GM19043 (cell line): ENCODE results near the gene NAA50.

Experiments used
- ATAC-seq: cut with Tn5 transposase; IDR thresholded peaks from one replicate; pipeline ENCODE4 v1.9.1; 2021; ENCODE audit warnings: low read depth; ENCODE audit not compliant: unreplicated experiment

Gene NAA50

DNA sequence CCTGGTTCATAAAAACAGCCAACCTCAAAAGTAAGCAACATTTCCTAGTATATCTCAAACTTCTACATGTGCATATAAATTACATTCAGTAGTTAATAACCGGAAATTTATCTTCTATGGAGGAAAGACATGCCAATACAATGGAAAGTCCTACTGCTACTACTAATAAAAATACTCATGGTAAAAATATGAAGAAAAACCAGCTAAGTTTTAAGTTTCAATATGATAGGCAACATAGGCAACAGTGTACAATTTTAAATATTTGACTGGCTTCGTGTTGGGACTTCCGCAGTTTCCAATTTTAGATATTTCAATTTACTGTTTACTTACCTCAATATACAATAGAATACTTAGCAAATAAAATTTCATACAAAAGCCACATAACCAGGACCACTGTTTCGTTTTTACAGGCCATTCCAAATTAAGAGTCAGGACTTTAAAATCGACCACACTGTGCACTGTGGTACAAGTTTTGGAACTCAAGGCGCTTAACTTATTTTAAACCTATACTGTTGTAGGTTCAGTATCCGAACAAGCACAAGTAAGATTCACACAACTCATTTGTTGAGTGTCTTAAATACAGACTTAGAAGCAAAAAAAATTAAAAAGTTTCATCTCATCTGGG is 2.9 kb downstream of the NAA50 start:
- ATAC-seq = no peak

DNA sequence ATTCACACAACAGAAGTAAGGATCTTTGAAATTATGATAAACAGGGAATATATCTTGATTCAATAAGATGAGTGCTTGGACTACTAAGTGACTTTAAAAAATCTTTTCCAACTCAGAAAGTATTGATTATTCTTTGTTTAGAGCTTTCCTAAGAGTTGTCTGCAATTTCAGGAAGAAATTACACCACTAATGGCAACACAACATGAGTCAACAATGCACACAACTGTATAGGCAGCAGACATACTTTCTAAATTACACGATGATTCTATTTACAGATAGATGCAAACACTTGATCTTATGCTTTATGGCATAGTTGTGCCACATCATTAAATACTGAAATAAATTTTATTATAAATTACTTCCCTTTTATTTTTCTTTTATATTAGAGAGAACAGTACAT is 4.4 kb downstream of the NAA50 start:
- no peak for ATAC-seq

DNA sequence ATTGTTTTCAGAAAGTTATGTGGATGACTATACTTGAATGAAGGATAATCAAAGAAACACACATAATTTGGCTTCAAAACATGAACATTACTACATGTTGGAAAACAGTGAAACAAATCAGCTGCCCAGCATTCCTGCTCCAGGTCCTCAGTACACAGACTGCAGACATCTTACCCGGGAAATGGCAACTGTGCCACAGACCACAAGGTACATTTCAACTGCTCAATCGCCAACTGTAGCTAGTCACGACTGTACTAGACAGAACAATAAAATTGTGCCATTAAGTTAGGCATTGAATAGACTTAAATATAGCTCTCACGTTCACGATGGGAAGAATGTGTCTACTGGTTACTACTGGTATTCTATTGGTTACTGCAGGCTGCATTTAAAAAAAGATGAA is 5.0 kb downstream of the NAA50 start:
- no peak for ATAC-seq

DNA sequence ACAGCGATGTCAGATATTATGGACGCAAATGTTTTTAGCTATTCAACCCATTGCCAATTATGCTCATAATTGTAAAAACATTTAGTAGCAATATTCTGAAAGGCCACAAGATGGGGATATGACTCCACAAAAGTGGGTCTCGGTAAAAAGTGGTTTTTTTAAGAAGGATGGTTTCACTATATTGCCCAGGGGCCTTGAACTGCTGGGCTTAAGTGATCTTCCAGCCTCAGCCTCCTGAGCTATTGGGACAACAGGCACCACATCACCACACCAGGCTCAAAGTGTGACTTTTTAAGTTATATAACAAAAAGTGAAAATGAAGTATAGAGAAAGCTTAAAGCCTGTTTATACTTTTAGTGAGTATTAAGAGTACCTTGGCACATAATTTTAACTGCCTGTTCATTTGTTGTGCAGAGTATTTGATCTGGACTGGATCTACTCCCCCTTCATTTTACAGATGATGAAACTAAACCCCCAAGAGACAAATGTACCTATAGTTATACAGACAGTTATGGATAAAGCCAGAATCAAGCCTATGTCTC is 9.4 kb downstream of the NAA50 start:
- no peak for ATAC-seq

DNA sequence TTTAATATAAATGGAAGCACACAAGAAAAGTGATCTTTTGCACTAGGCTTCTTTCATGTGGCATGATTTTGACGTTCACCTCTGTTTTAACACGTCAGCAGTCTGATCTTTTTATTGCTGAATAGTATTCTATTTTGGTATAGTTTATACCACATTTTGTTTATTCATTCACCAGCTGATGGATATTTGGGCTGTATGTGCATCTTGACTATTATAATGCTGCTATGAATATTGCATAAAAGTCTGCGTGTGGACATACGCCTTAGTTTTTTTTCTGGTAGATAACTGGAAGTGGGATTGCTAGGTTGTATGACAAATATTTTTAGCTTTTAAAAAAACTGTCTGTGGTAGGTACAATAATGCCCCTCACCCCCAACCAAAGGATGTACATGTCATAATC is 14.4 kb downstream of the NAA50 start:
- ATAC-seq = no peak

DNA sequence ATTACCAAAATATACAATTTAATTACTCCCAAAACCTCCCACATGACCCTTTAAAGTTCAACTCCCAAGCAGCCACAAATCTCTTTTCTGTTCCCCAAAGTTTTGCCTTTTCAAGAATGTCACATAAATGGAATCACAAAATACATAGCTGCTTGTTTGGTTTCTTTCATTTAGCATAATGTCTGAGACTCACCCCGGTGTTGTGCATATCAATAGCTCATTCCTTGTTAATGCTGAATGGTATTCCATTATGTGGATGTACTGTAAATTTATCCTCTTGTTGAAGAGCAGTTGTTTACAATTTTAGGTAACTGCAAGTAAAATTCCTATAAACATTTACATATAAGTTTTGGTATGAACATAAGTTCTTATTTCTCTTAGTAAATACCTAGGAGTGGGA is 15.5 kb downstream of the NAA50 start:
- ATAC-seq = no peak

DNA sequence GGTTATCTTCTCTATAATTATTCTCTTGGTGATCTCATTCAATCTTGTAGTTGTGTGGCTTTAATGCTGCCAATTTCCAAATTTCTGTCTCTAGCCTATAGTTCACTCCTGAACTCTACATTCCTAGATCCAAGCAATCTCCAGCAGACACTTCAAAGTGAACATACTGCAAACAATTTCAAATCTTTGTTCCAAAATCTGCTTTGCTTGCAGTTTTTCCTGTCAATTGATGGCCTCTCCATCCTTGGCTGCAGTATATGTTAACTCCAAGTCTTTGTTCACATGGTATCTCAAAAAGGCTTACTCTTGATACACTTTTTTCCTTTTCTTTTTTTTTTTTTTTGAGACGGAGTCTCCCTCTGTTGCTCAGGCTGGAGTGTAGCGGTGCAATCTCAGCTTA is 17.4 kb downstream of the NAA50 start:
- ATAC-seq = no peak

DNA sequence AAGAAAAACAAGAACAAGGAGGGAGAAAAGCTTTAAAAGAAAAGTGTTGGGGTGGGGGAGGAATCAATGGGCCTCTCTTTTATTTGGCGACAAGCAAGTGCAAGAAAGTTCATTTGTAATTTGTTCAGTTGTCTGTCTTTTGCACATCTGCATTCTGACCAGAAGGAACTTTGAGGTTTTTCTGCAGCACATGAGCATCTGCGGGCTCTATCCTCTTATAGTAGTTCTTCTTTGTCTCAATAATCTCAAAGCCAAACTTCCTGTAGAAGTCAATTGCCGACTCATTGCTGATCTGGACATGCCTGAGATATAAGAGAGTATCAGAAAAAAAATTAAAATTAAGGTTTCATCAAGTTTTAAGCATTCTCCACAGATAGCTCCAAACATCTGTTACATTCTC is 24.4 kb downstream of the NAA50 start:
- no peak for ATAC-seq

DNA sequence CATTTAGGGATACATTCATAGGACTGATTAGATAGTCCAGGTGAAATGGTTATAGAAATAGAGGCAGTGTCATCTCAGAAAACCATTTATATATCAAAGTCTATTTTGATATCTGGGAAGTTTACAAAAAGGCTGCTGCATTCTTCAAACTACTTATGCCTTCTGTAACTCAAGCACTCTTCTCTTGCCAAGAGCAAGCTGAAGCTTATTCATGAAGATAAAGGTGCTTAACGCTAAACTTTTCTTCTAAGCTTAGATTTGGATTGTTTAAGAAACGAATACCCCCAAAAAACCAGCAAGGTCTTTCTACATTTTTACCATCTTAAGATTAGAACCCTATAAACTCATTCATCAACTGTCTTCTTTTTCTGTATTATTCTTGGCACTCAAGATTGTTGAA is 26.3 kb downstream of the NAA50 start:
- no peak for ATAC-seq

DNA sequence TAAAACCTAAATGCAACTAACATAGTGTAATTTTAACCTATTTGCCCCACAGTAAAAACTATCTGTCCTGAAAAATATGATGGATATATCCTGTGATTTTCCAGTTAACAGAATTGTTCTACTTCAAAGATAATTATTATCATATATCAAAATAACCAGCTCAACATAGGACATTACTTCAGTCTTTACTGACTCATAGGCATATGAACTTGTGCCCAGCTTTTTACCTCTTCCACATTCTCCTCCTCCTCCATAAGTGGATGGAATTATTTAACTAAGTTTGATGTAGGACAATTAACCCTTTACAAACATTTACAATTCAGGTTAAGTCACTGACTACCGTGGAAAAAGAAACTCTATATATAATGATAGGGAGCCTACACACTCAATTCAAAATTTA is 26.8 kb downstream of the NAA50 start:
- no peak for ATAC-seq

DNA sequence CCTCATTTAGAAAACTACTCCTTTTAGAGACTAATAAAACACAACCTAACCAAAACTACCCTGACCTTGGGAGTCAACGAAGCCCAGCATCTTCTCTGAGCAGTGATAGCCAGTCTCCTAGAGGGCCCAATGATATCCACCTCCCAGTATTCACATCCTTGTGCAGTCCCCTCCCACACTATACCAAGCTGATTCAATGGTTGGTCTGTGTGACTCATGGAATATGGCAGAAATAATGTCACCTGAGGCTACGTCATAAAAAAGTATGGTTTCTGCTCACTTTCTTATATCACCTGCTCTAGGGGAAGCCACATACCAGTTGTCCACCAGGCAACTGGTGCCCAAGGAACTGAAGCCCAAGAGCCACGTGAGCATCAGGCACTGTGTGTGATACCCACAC is 28.2 kb downstream of the NAA50 start:
- no peak for ATAC-seq

DNA sequence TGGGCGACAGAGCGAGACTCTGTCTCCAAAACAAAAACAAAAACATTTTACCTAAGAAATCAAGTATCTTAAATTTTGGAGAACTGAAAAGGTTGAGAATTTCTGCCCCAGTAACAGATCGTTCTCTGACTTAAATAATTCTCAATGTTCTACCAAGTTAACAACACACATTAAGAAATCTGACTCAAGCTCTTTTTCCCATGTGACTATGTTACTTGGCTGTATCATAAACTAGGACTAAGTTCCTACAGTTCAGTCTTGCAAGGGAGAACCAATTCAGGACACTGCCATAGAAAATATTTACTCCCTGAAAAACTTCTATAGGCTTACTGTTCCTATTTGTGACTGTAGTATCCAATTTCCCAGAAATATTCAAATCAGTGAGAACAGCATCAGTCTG is 28.7 kb downstream of the NAA50 start:
- ATAC-seq = no peak

DNA sequence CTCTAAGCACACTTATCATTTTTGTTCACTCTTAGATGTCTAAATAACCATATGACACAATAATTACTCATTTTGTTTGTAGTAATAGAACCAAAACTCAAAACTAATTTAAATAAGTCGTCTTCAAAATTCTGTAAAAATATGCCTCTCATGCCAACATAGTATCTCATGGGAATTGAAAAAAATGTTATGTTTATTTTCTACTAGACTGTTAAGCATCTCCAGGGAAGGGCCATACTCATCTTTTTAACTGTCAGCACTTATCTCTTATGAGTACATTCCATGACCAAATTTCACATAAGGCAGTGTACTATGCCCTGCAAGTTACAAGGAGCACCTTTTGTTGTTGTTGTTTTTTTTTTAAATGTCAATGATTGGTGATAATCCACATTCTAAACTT is 31.3 kb downstream of the NAA50 start:
- ATAC-seq = no peak

DNA sequence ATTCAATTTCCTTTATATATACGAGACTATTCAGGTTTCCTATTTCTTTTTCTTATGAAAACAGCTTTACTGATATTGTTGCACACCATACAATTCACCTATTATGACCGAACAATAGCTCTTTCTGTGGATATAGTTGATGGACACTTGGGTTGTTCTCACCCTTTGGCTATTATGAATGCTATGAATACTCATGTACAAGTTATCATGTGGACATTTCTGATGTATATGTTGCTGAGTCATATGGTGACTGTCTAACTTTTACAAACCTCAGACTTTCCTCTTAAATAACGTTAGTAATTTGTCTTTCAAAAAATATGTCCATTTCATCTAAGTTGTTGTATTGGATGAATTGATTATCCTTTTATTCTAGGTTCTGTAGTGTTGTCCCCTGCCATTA is 33.9 kb downstream of the NAA50 start:
- no peak for ATAC-seq

DNA sequence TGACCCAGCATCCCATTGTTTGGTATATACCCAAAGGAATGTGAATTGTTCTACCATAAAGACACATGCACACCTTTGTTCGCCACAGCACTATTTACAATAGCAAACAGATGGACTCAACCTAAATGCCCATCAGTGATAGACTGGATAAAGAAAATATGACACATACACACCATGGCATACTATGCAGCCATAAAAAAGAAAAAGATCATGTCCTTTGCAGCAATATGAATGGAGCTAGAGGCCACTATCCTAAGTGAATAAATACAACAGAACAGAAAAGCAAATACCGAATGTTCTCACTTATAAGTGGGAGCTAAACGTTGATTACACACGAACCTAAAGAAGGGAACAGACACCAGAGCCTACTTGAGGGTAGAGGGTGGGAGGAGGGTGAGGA is 38.2 kb downstream of the NAA50 start:
- no peak for ATAC-seq

DNA sequence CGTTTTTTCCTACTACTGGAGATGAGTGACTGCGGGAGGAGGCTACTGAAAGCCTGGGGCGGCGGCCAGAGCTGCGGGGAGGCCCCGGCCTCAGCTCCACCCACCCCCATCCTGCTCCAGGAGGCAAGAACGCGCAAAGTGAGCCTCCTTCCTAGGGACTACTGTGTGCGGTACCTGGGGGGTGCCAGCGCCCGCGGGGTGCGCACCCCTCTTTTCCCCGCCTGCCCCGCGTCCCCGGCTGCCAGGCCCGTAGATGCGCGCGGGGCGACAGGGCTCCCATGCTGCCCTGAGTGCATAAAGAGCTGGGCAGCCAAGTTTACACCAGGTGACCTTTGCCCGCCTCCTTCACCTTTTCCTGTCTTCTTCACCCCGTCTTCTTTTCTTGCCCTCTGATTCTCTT is 47.1 kb downstream of the NAA50 start:
- no peak for ATAC-seq

DNA sequence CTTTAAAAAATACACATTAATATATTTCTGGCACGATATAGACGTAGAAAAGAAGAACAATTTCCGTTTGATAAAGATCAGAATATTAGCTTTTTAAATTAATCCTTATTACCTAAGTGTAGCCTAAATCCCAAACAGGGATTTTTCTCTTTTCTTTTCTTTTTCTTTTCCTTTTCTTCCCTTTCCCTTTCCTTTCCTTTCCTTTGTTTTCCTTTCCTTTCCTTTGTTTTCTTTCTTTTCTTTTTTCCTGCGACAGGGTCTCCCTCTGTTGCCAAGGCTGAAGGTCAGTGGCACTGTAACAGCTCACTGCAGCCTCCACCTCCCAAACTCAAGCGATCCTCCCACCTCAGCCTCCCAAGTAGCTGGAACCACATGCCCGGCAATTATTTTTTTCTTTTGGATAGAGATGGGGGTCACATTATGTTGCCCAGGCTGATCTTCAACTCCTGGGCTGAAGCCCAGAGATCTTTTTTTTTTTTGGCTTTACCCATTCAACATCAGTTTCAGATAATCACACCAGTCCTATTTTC is 47.8 kb downstream of the NAA50 start:
- ATAC-seq = no peak

DNA sequence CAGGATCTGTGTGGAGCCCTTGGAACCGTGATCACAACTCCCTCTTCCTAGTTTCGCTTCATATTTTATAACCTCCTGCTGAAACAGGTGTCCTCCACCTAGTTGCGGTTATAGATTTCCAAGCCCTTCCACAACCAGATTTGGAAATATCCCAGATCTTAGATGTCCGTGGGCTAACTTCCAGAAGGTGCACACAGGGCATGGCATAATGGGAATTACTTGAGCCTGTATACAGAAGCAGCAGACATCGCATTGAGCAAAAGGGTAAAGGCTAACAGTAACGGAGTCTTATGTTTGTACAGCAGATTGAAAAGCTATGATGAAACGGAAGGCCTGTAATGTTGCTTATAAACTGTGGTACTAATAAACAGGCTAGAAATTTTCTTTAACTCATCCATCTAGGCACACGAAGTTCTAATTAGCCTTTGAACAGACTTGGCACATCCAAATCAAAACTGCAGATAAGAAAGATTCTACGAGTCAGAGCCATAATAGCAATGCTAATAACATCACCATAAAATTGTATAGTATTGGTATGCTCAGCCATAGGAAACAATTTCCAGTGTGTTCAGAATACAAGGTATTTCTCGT is 48.5 kb downstream of the NAA50 start:
- ATAC-seq = no peak

DNA sequence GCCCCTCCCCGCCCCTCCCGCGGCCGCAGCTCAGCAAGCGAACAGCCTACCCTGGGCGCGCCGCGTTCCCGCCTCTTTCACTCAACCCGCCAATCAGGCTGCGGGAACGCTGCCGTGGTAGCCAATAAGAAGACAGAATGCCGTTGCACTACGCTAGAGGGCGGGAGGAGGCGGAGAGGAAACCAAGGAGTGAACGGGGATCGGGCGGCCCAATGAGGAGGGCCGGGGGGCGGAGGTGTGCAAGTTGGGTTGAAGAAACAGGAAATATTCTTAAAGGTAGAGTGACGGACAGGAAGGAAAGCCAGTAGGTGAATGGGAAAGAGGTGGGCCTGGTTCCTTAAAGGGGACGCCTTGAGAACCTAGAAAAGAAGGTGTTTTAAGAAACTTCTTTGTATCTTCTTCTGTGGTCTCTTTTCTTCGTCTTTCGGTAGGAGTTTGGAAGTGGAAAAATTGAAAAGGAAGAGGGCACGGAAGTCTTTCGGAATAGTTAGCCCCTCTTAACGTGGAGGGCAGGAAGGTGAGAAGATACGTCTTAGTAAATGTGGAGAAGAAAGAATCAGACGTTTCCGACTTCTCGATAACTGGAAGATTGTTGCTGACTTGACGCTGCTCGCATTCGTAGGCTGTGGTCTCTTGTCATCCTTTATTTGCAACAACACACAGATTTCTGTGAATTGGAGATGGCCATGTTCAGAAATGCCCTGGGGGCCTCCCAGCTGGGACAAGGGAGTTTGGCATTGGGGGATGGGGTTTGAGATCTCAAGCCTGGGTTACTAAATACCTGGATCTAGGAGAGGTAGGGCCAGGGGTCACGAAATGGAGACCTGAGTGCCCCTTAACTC is 49.2 kb downstream of the NAA50 start:
- peak; percentile 93 for ATAC-seq

DNA sequence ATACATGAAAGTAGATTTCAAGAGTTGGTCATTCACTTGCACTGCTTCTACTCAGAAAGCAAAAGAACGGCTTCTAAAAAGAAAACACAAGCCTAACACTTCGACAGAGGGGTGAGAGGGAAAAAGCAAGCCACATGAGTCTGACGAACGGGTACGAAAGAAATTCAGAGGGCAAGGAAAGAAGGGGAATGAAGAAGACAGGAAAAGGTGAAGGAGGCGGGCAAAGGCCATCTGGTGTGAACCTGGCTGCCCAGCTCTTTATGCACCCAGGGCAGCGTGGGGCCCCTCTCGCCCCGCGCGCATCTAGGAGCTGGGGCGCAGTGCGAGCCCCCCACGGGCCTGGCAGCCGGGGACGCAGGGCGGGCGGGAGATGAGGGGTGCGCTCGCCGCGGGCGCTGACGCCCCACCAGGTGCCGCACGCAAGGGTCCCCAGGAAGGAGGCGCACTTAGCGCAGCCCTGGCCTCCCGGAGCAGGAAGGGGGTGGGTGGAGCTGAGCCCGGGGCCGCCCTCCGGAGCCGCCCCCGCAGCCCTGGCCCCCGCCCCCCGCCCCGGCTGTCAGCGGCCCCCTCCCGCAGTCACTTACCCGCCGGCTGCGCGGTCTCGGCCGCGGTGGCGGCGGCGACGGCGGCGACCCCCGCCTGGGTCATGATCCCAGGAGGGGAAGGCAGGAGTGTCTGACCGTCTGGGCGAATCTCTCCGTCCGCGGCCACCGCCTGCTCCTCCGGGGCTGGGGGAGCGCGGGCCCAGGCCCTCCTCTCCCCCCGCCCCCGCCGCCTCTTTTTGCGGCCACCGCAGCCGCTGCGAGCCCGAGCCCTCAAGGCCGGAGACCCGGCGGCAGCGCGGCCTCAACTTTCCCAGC is 50.0 kb downstream of the NAA50 start, which contains the start of gene USF3:
Gene USF3 (minus strand): TSS at position 857 of the 860 bp plus-strand sequence. CDS start 21,764 bp downstream, outside the sequence.
- peak; percentile 56 for ATAC-seq
